Measurements from ENCODE around the gene SLC23A3.

DNA sequence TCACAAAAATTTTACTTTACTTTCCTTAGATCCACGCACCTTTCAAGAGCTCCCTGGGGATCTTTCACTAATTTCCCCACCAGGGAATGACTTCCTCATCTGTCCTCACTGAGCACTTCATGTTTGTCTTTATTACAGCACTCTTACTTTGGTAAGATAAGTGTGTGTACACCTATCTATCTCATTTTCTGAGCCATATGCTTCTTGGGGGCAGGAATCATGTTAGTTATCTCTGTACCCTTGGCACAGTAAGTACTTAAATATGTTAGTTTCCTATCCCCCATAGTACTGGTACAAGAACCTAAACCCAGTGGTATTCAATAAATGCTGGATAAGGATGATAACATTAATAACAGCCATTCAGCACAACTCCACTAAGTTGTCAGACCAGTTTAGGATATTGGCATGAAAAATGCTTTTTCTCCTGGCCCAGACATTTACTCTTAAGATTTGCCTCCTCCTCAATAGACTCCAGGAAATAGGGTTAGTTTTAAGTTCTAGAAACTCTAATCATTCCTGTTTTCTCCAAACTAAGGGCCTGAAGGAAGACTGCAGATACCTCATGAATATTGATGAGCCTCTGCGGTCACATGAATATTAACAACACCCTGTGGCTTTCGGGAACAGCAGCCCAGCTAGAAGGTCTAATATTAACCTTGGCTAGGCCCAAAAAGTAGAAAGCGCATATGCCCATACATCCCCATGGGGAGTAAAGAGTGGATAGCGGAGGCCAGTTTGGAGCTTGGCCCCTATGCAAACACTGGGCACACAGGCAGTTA is 47.4 kb downstream of the SLC23A3 start:
- TF ChIP-seq, protein P1, sequence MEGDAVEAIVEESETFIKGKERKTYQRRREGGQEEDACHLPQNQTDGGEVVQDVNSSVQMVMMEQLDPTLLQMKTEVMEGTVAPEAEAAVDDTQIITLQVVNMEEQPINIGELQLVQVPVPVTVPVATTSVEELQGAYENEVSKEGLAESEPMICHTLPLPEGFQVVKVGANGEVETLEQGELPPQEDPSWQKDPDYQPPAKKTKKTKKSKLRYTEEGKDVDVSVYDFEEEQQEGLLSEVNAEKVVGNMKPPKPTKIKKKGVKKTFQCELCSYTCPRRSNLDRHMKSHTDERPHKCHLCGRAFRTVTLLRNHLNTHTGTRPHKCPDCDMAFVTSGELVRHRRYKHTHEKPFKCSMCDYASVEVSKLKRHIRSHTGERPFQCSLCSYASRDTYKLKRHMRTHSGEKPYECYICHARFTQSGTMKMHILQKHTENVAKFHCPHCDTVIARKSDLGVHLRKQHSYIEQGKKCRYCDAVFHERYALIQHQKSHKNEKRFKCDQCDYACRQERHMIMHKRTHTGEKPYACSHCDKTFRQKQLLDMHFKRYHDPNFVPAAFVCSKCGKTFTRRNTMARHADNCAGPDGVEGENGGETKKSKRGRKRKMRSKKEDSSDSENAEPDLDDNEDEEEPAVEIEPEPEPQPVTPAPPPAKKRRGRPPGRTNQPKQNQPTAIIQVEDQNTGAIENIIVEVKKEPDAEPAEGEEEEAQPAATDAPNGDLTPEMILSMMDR (IDR thresholded peaks at IDR 0.05) = no peak
- TF ChIP-seq ZFX (IDR thresholded peaks at IDR 0.05; ENCODE audit: borderline replicate concordance) = no peak
